ENCODE measurements around the gene CEACAM5. TPM values are rescaled to one million over a fixed set of nuclear protein-coding genes. Genes with fewer than 3 reads are reported as not detected.

Gene CEACAM5
- polyA plus RNA-seq, 3 donors = not detected

DNA sequence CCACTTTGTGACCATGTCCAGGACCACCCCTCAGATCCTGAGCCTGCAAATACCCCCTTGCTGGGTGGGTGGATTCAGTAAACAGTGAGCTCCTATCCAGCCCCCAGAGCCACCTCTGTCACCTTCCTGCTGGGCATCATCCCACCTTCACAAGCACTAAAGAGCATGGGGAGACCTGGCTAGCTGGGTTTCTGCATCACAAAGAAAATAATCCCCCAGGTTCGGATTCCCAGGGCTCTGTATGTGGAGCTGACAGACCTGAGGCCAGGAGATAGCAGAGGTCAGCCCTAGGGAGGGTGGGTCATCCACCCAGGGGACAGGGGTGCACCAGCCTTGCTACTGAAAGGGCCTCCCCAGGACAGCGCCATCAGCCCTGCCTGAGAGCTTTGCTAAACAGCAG is 12.7 kb upstream of the CEACAM5 start:
- Histone ChIP-seq H3K4me1 (ENCODE audit: control insufficient read depth in 1 of 2, insufficient read depth in 2 of 2, low read length in 2 of 2) (peaks cover 11 to 15% of the 10 kb centered on the region in 2 donors), H3K27ac (ENCODE audit: low read depth in 1 of 2, low read length in 2 of 2) (no peak overlapping the region), H4K20me1 (ENCODE audit: insufficient read depth, low read length) (no peaks in the 10 kb centered on the region), H3K9ac (ENCODE audit: insufficient read depth, low read length, poor library complexity, severe bottlenecking) (no peak overlapping the region), H2AFZ (ENCODE audit: insufficient read depth, low read depth, low read length, poor library complexity, severe bottlenecking) (no peak overlapping the region), H3K9me3 (replicated peaks in 1 of 2; ENCODE audit: control insufficient read depth in 1 of 2, insufficient read depth in 1 of 2, low read length in 2 of 2) (peaks cover 0 to 7% of the 10 kb centered on the region in 2 donors), H3K4me2 (replicated peaks; ENCODE audit: extremely low read depth, low read length, poor library complexity, severe bottlenecking) (no peak overlapping the region), H3K36me3 (replicated peaks in 1 of 2; ENCODE audit: control insufficient read depth in 1 of 2, insufficient read depth in 2 of 2, low read length in 2 of 2) (no peaks in the 10 kb centered on the region), H3K4me3 (replicated peaks in 1 of 3; ENCODE audit: low read depth in 2 of 3, low read length in 3 of 3) (no peak overlapping the region), H3K27me3 (ENCODE audit: control insufficient read depth in 2 of 2, insufficient read depth in 2 of 2, low read length in 2 of 2) (peaks cover 0 to 25% of the 10 kb centered on the region in 2 donors), H3K79me2 (ENCODE audit: insufficient read depth, low read length) (no peaks in the 10 kb centered on the region)
- H3K27ac Mint-ChIP-seq = no peak overlapping the region
- intact Hi-C loops (cut with micrococcal nuclease) = no loop called here
- WGBS (ENCODE audit: insufficient coverage) = 83% methylated on average over 1 of the region's 2 CpGs
- H3K4me3 Mint-ChIP-seq = no peak overlapping the region
- peaks cover 15% of the 10 kb centered on the region for H3K4me1 Mint-ChIP-seq
- H3K9me3 Mint-ChIP-seq = peaks cover 0 to 17% (median 12%) of the 10 kb centered on the region in 7 donors
- DNase-seq = no peak
- H3K36me3 Mint-ChIP-seq = no peaks in the 10 kb centered on the region
- TF ChIP-seq, protein P1, sequence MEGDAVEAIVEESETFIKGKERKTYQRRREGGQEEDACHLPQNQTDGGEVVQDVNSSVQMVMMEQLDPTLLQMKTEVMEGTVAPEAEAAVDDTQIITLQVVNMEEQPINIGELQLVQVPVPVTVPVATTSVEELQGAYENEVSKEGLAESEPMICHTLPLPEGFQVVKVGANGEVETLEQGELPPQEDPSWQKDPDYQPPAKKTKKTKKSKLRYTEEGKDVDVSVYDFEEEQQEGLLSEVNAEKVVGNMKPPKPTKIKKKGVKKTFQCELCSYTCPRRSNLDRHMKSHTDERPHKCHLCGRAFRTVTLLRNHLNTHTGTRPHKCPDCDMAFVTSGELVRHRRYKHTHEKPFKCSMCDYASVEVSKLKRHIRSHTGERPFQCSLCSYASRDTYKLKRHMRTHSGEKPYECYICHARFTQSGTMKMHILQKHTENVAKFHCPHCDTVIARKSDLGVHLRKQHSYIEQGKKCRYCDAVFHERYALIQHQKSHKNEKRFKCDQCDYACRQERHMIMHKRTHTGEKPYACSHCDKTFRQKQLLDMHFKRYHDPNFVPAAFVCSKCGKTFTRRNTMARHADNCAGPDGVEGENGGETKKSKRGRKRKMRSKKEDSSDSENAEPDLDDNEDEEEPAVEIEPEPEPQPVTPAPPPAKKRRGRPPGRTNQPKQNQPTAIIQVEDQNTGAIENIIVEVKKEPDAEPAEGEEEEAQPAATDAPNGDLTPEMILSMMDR (IDR thresholded peaks at IDR 0.05) = no peak
- H3K27me3 Mint-ChIP-seq (ENCODE audit: low read depth in 3 of 3) = peaks cover 34 to 55% (median 40%) of the 10 kb centered on the region in 3 donors

GRCh38 chr19:41696402-41697197 is 11.8 kb upstream of the CEACAM5 start:
- TF ChIP-seq, protein P1 (IDR thresholded peaks at IDR 0.05) = no peak
- H3K27ac Mint-ChIP-seq = no peak overlapping the region
- Histone ChIP-seq H3K9ac (ENCODE audit: insufficient read depth, low read length, poor library complexity, severe bottlenecking) (no peak overlapping the region), H3K4me3 (replicated peaks in 1 of 3; ENCODE audit: low read depth in 2 of 3, low read length in 3 of 3) (no peak overlapping the region), H3K4me2 (replicated peaks; ENCODE audit: extremely low read depth, low read length, poor library complexity, severe bottlenecking) (no peak overlapping the region), H3K9me3 (replicated peaks in 1 of 2; ENCODE audit: control insufficient read depth in 1 of 2, insufficient read depth in 1 of 2, low read length in 2 of 2) (peaks cover 0 to 7% of the 10 kb centered on the region in 2 donors), H3K36me3 (replicated peaks in 1 of 2; ENCODE audit: control insufficient read depth in 1 of 2, insufficient read depth in 2 of 2, low read length in 2 of 2) (no peaks in the 10 kb centered on the region), H3K79me2 (ENCODE audit: insufficient read depth, low read length) (no peaks in the 10 kb centered on the region), H2AFZ (ENCODE audit: insufficient read depth, low read depth, low read length, poor library complexity, severe bottlenecking) (no peak overlapping the region), H3K27ac (ENCODE audit: low read depth in 1 of 2, low read length in 2 of 2) (no peak overlapping the region), H4K20me1 (ENCODE audit: insufficient read depth, low read length) (no peaks in the 10 kb centered on the region), H3K27me3 (ENCODE audit: control insufficient read depth in 2 of 2, insufficient read depth in 2 of 2, low read length in 2 of 2) (peaks cover 0 to 25% of the 10 kb centered on the region in 2 donors), H3K4me1 (ENCODE audit: control insufficient read depth in 1 of 2, insufficient read depth in 2 of 2, low read length in 2 of 2) (peaks cover 11 to 15% of the 10 kb centered on the region in 2 donors)
- no peak for DNase-seq
- intact Hi-C loops (cut with micrococcal nuclease) = no loop called here
- H3K27me3 Mint-ChIP-seq (ENCODE audit: low read depth in 3 of 3) = peaks cover 39 to 53% (median 40%) of the 10 kb centered on the region in 3 donors
- 68% methylated on average over 5 of the region's 7 CpGs for WGBS (ENCODE audit: insufficient coverage)
- peaks cover 13% of the 10 kb centered on the region for H3K4me1 Mint-ChIP-seq
- peaks cover 0 to 17% (median 11%) of the 10 kb centered on the region in 7 donors for H3K9me3 Mint-ChIP-seq
- no peaks in the 10 kb centered on the region for H3K36me3 Mint-ChIP-seq
- H3K4me3 Mint-ChIP-seq = peak overlapping the region in 1 of 2 donors; percentile 55
